HepG2 (cell line): Measurements from ENCODE around the gene NOC2L. TPM values are rescaled to one million over a fixed set of nuclear protein-coding genes. Genes with fewer than 3 reads are reported as not detected.

ENCODE experiments used
- GLMP ChIP-seq: sonication (generic); formaldehyde crosslinking; IDR thresholded peaks from 2 replicates; pipeline ENCODE4 v1.9.0; 2021; ENCODE audit warnings: missing genetic modification reagents, mild to moderate bottlenecking, borderline replicate concordance
- HIVEP1 ChIP-seq: sonication (generic); formaldehyde crosslinking; IDR thresholded peaks from 2 replicates; pipeline ENCODE4 v1.4.0; 2020; ENCODE audit warnings: mild to moderate bottlenecking, missing genetic modification reagents
- HNRNPK ChIP-seq: fragments of 200-400 bp; formaldehyde crosslinking; IDR thresholded peaks from 2 replicates; pipeline ENCODE4 v1.6.1; 2018; ENCODE audit warnings: low read length, low read depth, moderate library complexity, mild to moderate bottlenecking; ENCODE audit not compliant: poor library complexity, severe bottlenecking
- HOXA3 ChIP-seq: sonication (generic); formaldehyde crosslinking; IDR thresholded peaks from 2 replicates; pipeline ENCODE4 v1.5.0; 2020; ENCODE audit warnings: missing genetic modification reagents
- POLR2G ChIP-seq: fragments of 200-400 bp; formaldehyde crosslinking; IDR thresholded peaks from 2 replicates; pipeline ENCODE4 v1.6.1; 2018; ENCODE audit warnings: mild to moderate bottlenecking, low read depth, low read length, moderate library complexity
- SALL1 ChIP-seq: sonication (generic); formaldehyde crosslinking; IDR thresholded peaks from 2 replicates; pipeline ENCODE4 v1.8.0; 2022; ENCODE audit warnings: mild to moderate bottlenecking, missing genetic modification reagents
- SP1 ChIP-seq, 2 experiments: fragments of 450-650 bp in 1 of 2; sonication (generic) in 1 of 2; formaldehyde crosslinking in 1 of 2; IDR thresholded peaks; 2 replicates each; pipeline versions ENCODE4 v1.4.0 to v1.6.1; 2016 to 2020; ENCODE audit warnings: missing genetic modification reagents in 1 of 2
- SRSF9 ChIP-seq: fragments of 200-400 bp; formaldehyde crosslinking; IDR thresholded peaks from 2 replicates; pipeline ENCODE4 v1.6.1; 2018; ENCODE audit warnings: borderline replicate concordance, mild to moderate bottlenecking, low read depth, low read length; ENCODE audit not compliant: insufficient read depth, poor library complexity, severe bottlenecking
- YEATS4 ChIP-seq: sonication (generic); formaldehyde crosslinking; IDR thresholded peaks from 2 replicates; pipeline ENCODE4 v1.4.0; 2020; ENCODE audit warnings: missing genetic modification reagents, borderline replicate concordance
- ZBTB25 ChIP-seq: IDR thresholded peaks from 2 replicates; pipeline ENCODE4 v1.6.1; 2018; ENCODE audit warnings: missing genetic modification reagents
- ZMAT3 ChIP-seq: sonication (generic); formaldehyde crosslinking; conservative IDR thresholded peaks from 2 replicates; pipeline ENCODE4 v1.7.0; 2021; ENCODE audit warnings: missing genetic modification reagents
- ZNF142 ChIP-seq: sonication (generic); formaldehyde crosslinking; IDR thresholded peaks from 2 replicates; pipeline ENCODE4 v1.4.0; 2020; ENCODE audit warnings: missing genetic modification reagents
- ZNF432 ChIP-seq: sonication (generic); formaldehyde crosslinking; IDR thresholded peaks from 2 replicates; pipeline ENCODE4 v1.5.0; 2020; ENCODE audit warnings: missing genetic modification reagents, mild to moderate bottlenecking, borderline replicate concordance
- ZNF510 ChIP-seq: sonication (generic); formaldehyde crosslinking; IDR thresholded peaks from 2 replicates; pipeline ENCODE4 v1.4.0; 2020; ENCODE audit warnings: low read depth, mild to moderate bottlenecking, missing genetic modification reagents
- ZNF574 ChIP-seq: sonication (generic); formaldehyde crosslinking; IDR thresholded peaks from 2 replicates; pipeline ENCODE4 v1.4.0; 2020; ENCODE audit warnings: missing genetic modification reagents
- ZNF747 ChIP-seq: sonication (generic); formaldehyde crosslinking; IDR thresholded peaks from 2 replicates; pipeline ENCODE4 v1.8.1; 2023; ENCODE audit warnings: missing genetic modification reagents, mild to moderate bottlenecking, borderline replicate concordance
- polyA plus RNA-seq, 8 experiments: library from polyadenylated mRNA; depleted of rRNA in 3 of 8; stranded (reverse) in 7 of 8; unstranded in 1 of 8; fragments of >200 nt; fragmentation: Illumina TruSeq in 4 of 8; extraction: Trizol in 4 of 8; gene quantifications; 2 replicates each; pipeline versions ENCODE4 v1.2.1 to v1.2.3, GENCODE V29; 2011 to 2016; ENCODE audit warnings: low read depth in 4 of 8, missing spikeins in 1 of 8, mixed read lengths in 1 of 8; ENCODE audit not compliant: insufficient read depth in 1 of 8
- total RNA-seq, 5 experiments: library from RNA; depleted of rRNA; stranded (reverse); fragments of >200 nt; fragmentation: Illumina TruSeq; extraction: Trizol; gene quantifications; 2 replicates each; pipeline ENCODE4 v1.2.3, GENCODE V29; 2016; ENCODE audit warnings: low read depth in 1 of 5

Gene NOC2L
- total and polyA plus RNA-seq, 2 of the 13 experiments (the other 11 are each of a cell fraction or from before 2014, with no cell fraction given) = 32.0 to 103 TPM

GRCh38 chr1:958823-959730, at the start of gene NOC2L (continued):
- TF ChIP-seq ZNF142 (peak; percentile 100), ZNF432 (CRISPR knock-in tag) (no peak), HNRNPK (peak; percentile 12), ZMAT3 (CRISPR knock-in tag) (no peak), HIVEP1 (CRISPR knock-in tag) (peak; percentile 51), SRSF9 (no peak), SP1 (IDR thresholded peaks at IDR 0.05) (no peak), SP1 (CRISPR knock-in tag; IDR thresholded peaks at IDR 0.05) (peak; percentile 93), SALL1 (CRISPR knock-in tag) (peak; percentile 32), GLMP (CRISPR knock-in tag) (no peak), ZBTB25 (CRISPR knock-in tag) (peak; percentile 40; the same call in 1 of the 2 replicates), ZNF510 (CRISPR knock-in tag) (no peak; the same call in 1 of the 2 replicates), POLR2G (peak; percentile 77), YEATS4 (CRISPR knock-in tag) (peak; percentile 84), HOXA3 (CRISPR knock-in tag) (peak; percentile 79), ZNF747 (no peak), ZNF574 (CRISPR knock-in tag) (peak; percentile 89)
